Common myeloid progenitor, CD34-positive (primary cell): ENCODE results near the gene HSPA12B.

Experiments
- CTCF ChIA-PET: fragments of 350-600 bp; sonication (Branson Sonifier 250); formaldehyde crosslinking; loops from one replicate; lab custom pipeline; 2021; ENCODE audit warnings: antibody characterized with exemption; lab: Charles Lee
- POLR2A ChIA-PET: fragments of 350-600 bp; sonication (Branson Sonifier 250); formaldehyde crosslinking; loops from one replicate; lab custom pipeline; 2021; ENCODE audit warnings: antibody characterized with exemption; lab: Charles Lee
- DNase-seq, 3 donors: peaks; one replicate each; pipeline versions ENCODE4 v3.0.0 to v3.0.0-alpha.2; 2013
- H3K27ac ChIP-seq, 2 experiments: 1 replicate in 1 of 2; 2 replicates in 1 of 2; pipeline ENCODE4 v1.7.0; 2013; ENCODE audit warnings: inconsistent platforms in 2 of 2, low read length in 2 of 2, mild to moderate bottlenecking in 2 of 2, low read depth in 1 of 2, moderate library complexity in 1 of 2; ENCODE audit not compliant: severe bottlenecking in 2 of 2, insufficient read depth in 1 of 2, poor library complexity in 1 of 2
- H3K27me3 ChIP-seq, 5 experiments: replicated peaks in 2 of 5; 1 replicate in 3 of 5; 2 replicates in 2 of 5; pipeline versions ENCODE4 v1.6.1 to v1.7.0; 2013; ENCODE audit warnings: low read length in 4 of 5, mild to moderate bottlenecking in 2 of 5, moderate library complexity in 2 of 5, inconsistent platforms in 1 of 5; ENCODE audit not compliant: insufficient read depth in 5 of 5, control insufficient read depth in 4 of 5
- H3K36me3 ChIP-seq, 4 experiments: 1 replicate in 2 of 4; 2 replicates in 2 of 4; pipeline versions ENCODE4 v1.6.1 to v1.7.0; 2013; ENCODE audit warnings: low read length in 3 of 4, control low read depth in 1 of 4, mild to moderate bottlenecking in 1 of 4; ENCODE audit not compliant: control insufficient read depth in 4 of 4, insufficient read depth in 4 of 4
- H3K4me1 ChIP-seq, 4 experiments: 1 replicate in 3 of 4; 2 replicates in 1 of 4; pipeline versions ENCODE4 v1.6.1 to v1.7.1; 2013; ENCODE audit warnings: low read length in 3 of 4, mild to moderate bottlenecking in 3 of 4, control low read depth in 1 of 4, inconsistent platforms in 1 of 4, moderate library complexity in 1 of 4; ENCODE audit not compliant: control insufficient read depth in 4 of 4, insufficient read depth in 4 of 4; ENCODE audit errors: control extremely low read depth in 1 of 4
- H3K4me3 ChIP-seq, 7 experiments: 1 replicate in 4 of 7; 2 replicates in 3 of 7; pipeline versions ENCODE4 v1.5.1 to v1.7.0; 2013; ENCODE audit warnings: mild to moderate bottlenecking in 7 of 7, low read length in 6 of 7, moderate library complexity in 6 of 7, inconsistent platforms in 2 of 7, low read depth in 2 of 7, control low read depth in 1 of 7; ENCODE audit not compliant: insufficient read depth in 4 of 7, control insufficient read depth in 1 of 7; ENCODE audit errors: extremely low read depth in 1 of 7
- H3K9me3 ChIP-seq, 5 experiments: 1 replicate in 4 of 5; 2 replicates in 1 of 5; pipeline versions ENCODE4 v1.6.1 to v1.7.1; 2013; ENCODE audit warnings: low read length in 4 of 5, mild to moderate bottlenecking in 2 of 5, inconsistent platforms in 1 of 5, low read depth in 1 of 5, moderate library complexity in 1 of 5; ENCODE audit not compliant: control insufficient read depth in 4 of 5, insufficient read depth in 2 of 5; ENCODE audit errors: control extremely low read depth in 1 of 5
- WGBS: methylation state at CpG from one replicate; pipeline ENCODE4 v1.1.5; 2013; ENCODE audit not compliant: insufficient coverage; 5-methylcytosine and 5-hydroxymethylcytosine counted together

The HSPA12B gene

GRCh38 chr20:3785240-3786125, 53.0 kb downstream of the HSPA12B start:
- Histone ChIP-seq H3K9me3 (no peaks in the 10 kb centered on the region), H3K36me3 (peaks cover 0 to 11% (median 7%) of the 10 kb centered on the region in 4 experiments), H3K4me3 (peak overlapping the region; percentile 35 to 83 (median 70)), H3K4me1 (peaks cover 7 to 35% (median 28%) of the 10 kb centered on the region in 4 experiments), H3K27me3 (peaks cover 0 to under 1% (median 0%) of the 10 kb centered on the region in 5 experiments), H3K27ac (peak overlapping the region in 1 of 2 experiments; percentile 54)
- no peak for DNase-seq
- 55% methylated on average over 71 of the region's 79 CpGs for WGBS
- POLR2A ChIA-PET = interaction anchor here (0.6 kb wide), 1 partner anchor 68 kb away, joined by 3 read pairs; no protein-coding TSS in a partner anchor
- CTCF ChIA-PET = interaction anchor here (0.6 to 9.4 kb wide), 13 partner anchors 8 to 74 kb away, joined by 3 to 127 read pairs (median 4); partner anchors contain the start of genes AP5S1 and CDC25B

- peaks cover 0 to 11% (median 7%) of the 10 kb centered on the region in 4 experiments for H3K36me3 ChIP-seq
- peak overlapping the region in 1 of 2 experiments; percentile 54 for H3K27ac ChIP-seq
- peak overlapping the region; percentile 35 to 83 (median 70) for H3K4me3 ChIP-seq
- no peaks in the 10 kb centered on the region for H3K27me3 ChIP-seq
- peak; percentile 47 to 69 (median 62) for DNase-seq
- POLR2A ChIA-PET = interaction anchor here (0.6 to 2.5 kb wide), 2 partner anchors 34 to 67 kb away, joined by 3 to 7 read pairs; partner anchors contain the start of gene AP5S1
- peaks cover 7 to 29% (median 24%) of the 10 kb centered on the region in 4 experiments for H3K4me1 ChIP-seq
- H3K9me3 ChIP-seq = no peaks in the 10 kb centered on the region
- CTCF ChIA-PET = interaction anchor here (0.6 to 9.4 kb wide), 13 partner anchors 9 to 109 kb away, joined by 3 to 127 read pairs (median 3); partner anchors contain the start of genes AP5S1 and CDC25B
- WGBS = 1% methylated on average over 33 of the region's 35 CpGs
These were observed 53.6 kb downstream of the HSPA12B start for GRCh38 chr20:3786126-3786484.

GRCh38 chr20:3786665-3787323, 54.3 kb downstream of the HSPA12B start, which contains the start of gene CENPB:
Gene CENPB, minus strand, starts transcription at chr20:3786740. Its CDS starts 257 bp downstream, at chr20:3786483.
- peak within 1 kb of the TSS; percentile 38 to 83 (median 70) for H3K4me3 ChIP-seq
- ChIA-PET POLR2A (interaction anchor here (2.5 kb wide), 1 partner anchor 34 kb away, joined by 7 read pairs; the partner anchor contains the start of gene AP5S1), CTCF (interaction anchor here (0.6 to 9.4 kb wide), 20 partner anchors 9 to 230 kb away, joined by 3 to 127 read pairs (median 3); partner anchors contain the start of genes AP5S1 and CDC25B)
- peaks cover 7 to 27% (median 22%) of the 10 kb centered on the region in 4 experiments for H3K4me1 ChIP-seq
- 2% methylated on average over 35 of the region's 70 CpGs for WGBS
- H3K27me3 ChIP-seq = no peaks in the 10 kb centered on the region
- H3K9me3 ChIP-seq = no peaks in the 10 kb centered on the region
- peak; percentile 87 to 93 (median 93) for DNase-seq
- peak within 1 kb of the TSS in 1 of 2 experiments; percentile 54 for H3K27ac ChIP-seq
- H3K36me3 ChIP-seq = peaks cover 0 to 11% (median 7%) of the 10 kb centered on the region in 4 experiments

- peaks cover 7 to 27% (median 22%) of the 10 kb centered on the region in 4 experiments for H3K4me1 ChIP-seq
- POLR2A ChIA-PET = interaction anchor here (2.5 kb wide), 1 partner anchor 33 kb away, joined by 7 read pairs; the partner anchor contains the start of gene AP5S1
These were observed 55.0 kb downstream of the HSPA12B start for GRCh38 chr20:3787324-3788014.

GRCh38 chr20:3788685-3789155, 56.2 kb downstream of the HSPA12B start:
- WGBS = 70% methylated on average over 4 of the region's 4 CpGs
- Histone ChIP-seq H3K36me3 (peaks cover 0 to 8% (median 5%) of the 10 kb centered on the region in 4 experiments), H3K4me3 (no peak overlapping the region), H3K27ac (no peak overlapping the region), H3K27me3 (no peaks in the 10 kb centered on the region), H3K4me1 (peaks cover 7 to 27% (median 22%) of the 10 kb centered on the region in 4 experiments), H3K9me3 (no peaks in the 10 kb centered on the region)
- ChIA-PET CTCF (interaction anchor here (0.6 to 9.4 kb wide), 6 partner anchors 30 to 138 kb away, joined by 3 to 127 read pairs (median 3); partner anchors contain the start of gene AP5S1), POLR2A (interaction anchor here (0.6 to 2.5 kb wide), 2 partner anchors 14 to 32 kb away, joined by 4 to 7 read pairs; partner anchors contain the start of gene AP5S1)
- no peak for DNase-seq

More at GRCh38 chr20:3787324-3788014, 55.0 kb downstream of the HSPA12B start:
- Histone ChIP-seq H3K9me3 (no peaks in the 10 kb centered on the region), H3K4me3 (peak overlapping the region in 6 of 7 experiments; percentile 51 to 73 (median 68)), H3K27me3 (no peaks in the 10 kb centered on the region), H3K36me3 (peaks cover 0 to 11% (median 7%) of the 10 kb centered on the region in 4 experiments), H3K27ac (peak overlapping the region in 1 of 2 experiments; percentile 22)
- CTCF ChIA-PET = interaction anchor here (0.7 to 9.4 kb wide), 17 partner anchors 13 to 606 kb away, joined by 3 to 127 read pairs (median 3); partner anchors contain the start of gene AP5S1
- no peak for DNase-seq
- 100% methylated on average over 3 of the region's 5 CpGs for WGBS
